Left kidney (tissue), 8 donors: Measurements from ENCODE around the gene INPP5F. TPM values are rescaled to one million over a fixed set of nuclear protein-coding genes. Genes with fewer than 3 reads are reported as not detected.

Experiments used
- DNase-seq: peaks from one replicate; pipeline ENCODE4 v3.0.0-alpha.2; 2013
- long read RNA-seq, 8 donors: transcript quantifications; one replicate each; lab custom pipeline, GENCODE V29; 2026
- polyA plus RNA-seq: library from polyadenylated mRNA; unstranded; fragments of 120-200 nt; gene quantifications from one replicate; pipeline ENCODE4 v1.2.1, GENCODE V29; 2013; ENCODE audit not compliant: insufficient read length

Gene INPP5F
- polyA plus RNA-seq = 72.9 TPM
- long read RNA-seq, donor 1, full-length matches to known transcripts = 6 of 47 reads
- long read RNA-seq, donor 1, partial matches to known transcripts = 41 of 47 reads
- long read RNA-seq, donor 1, other reads (novel, unspliced or antisense) = 0 of 47 reads
- long read RNA-seq, donor 2, transcript INPP5F-202 (6 exons, 3,704 nt) = major isoform, 6 of 7 reads
- long read RNA-seq, donor 2, partial matches to known transcripts = 0 of 7 reads
- long read RNA-seq, donor 2, other reads (novel, unspliced or antisense) = 0 of 7 reads
- long read RNA-seq, donor 3, full-length matches to known transcripts = 9 of 9 reads
- long read RNA-seq, donor 3, partial matches to known transcripts = 0 of 9 reads
- long read RNA-seq, donor 3, other reads (novel, unspliced or antisense) = 0 of 9 reads
- long read RNA-seq, donor 4, partial matches to known transcripts = 0 of 1 reads
- long read RNA-seq, donor 4, other reads (novel, unspliced or antisense) = 0 of 1 reads
- long read RNA-seq, donor 5, full-length matches to known transcripts = 6 of 6 reads
- long read RNA-seq, donor 5, partial matches to known transcripts = 0 of 6 reads
- long read RNA-seq, donor 5, other reads (novel, unspliced or antisense) = 0 of 6 reads
- long read RNA-seq, donor 6, full-length matches to known transcripts = 3 of 3 reads
- long read RNA-seq, donor 6, partial matches to known transcripts = 0 of 3 reads
- long read RNA-seq, donor 6, other reads (novel, unspliced or antisense) = 0 of 3 reads
- long read RNA-seq, donor 7, full-length matches to known transcripts = 11 of 17 reads
- long read RNA-seq, donor 7, partial matches to known transcripts = 6 of 17 reads
- long read RNA-seq, donor 7, other reads (novel, unspliced or antisense) = 0 of 17 reads
- long read RNA-seq, donor 8, full-length matches to known transcripts = 3 of 3 reads
- long read RNA-seq, donor 8, partial matches to known transcripts = 0 of 3 reads
- long read RNA-seq, donor 8, other reads (novel, unspliced or antisense) = 0 of 3 reads

GRCh38 chr10:119725828-119726675 is at the start of gene INPP5F:
Gene INPP5F, plus strand, starts transcription at chr10:119726050. Its CDS starts 213 bp downstream, at chr10:119726263.
- DNase-seq = peak; percentile 97

- DNase-seq = no peak
These were observed 48.7 kb upstream of the INPP5F start for GRCh38 chr10:119677126-119677525.

GRCh38 chr10:119677904-119678755 is 47.7 kb upstream of the INPP5F start:
- no peak for DNase-seq

- no peak for DNase-seq
These were observed 46.4 kb upstream of the INPP5F start for GRCh38 chr10:119679480-119679829.

- no peak for DNase-seq
These were observed 45.8 kb upstream of the INPP5F start for GRCh38 chr10:119680050-119680449.

- no peak for DNase-seq
These were observed 45.2 kb upstream of the INPP5F start for GRCh38 chr10:119680650-119681081.

- DNase-seq = peak; percentile 78
These were observed 39.2 kb upstream of the INPP5F start for GRCh38 chr10:119686465-119687191.

GRCh38 chr10:119687192-119688032 is 38.4 kb upstream of the INPP5F start:
- no peak for DNase-seq

GRCh38 chr10:119688033-119688508 is 37.8 kb upstream of the INPP5F start:
- no peak for DNase-seq

- DNase-seq = no peak
These were observed 36.8 kb upstream of the INPP5F start for GRCh38 chr10:119689016-119689580.

- no peak for DNase-seq
These were observed 34.1 kb upstream of the INPP5F start for GRCh38 chr10:119691726-119692125.

GRCh38 chr10:119693262-119693957 is 32.4 kb upstream of the INPP5F start:
- DNase-seq = no peak

- no peak for DNase-seq
These were observed 31.2 kb upstream of the INPP5F start for GRCh38 chr10:119694608-119695007.

GRCh38 chr10:119700321-119700954 is 25.4 kb upstream of the INPP5F start:
- DNase-seq = no peak

- DNase-seq = no peak
These were observed 24.0 kb upstream of the INPP5F start for GRCh38 chr10:119701861-119702260.

GRCh38 chr10:119702583-119702982 is 23.3 kb upstream of the INPP5F start:
- no peak for DNase-seq

GRCh38 chr10:119703903-119704508 is 21.8 kb upstream of the INPP5F start:
- no peak for DNase-seq
